K562 (cell line): Measurements from ENCODE around the gene TALDO1. TPM values are rescaled to one million over a fixed set of nuclear protein-coding genes. Genes with fewer than 3 reads are reported as not detected.

Source experiments
- ARID1B ChIP-seq: fragments of 450-650 bp; IDR thresholded peaks from 2 replicates; pipeline ENCODE4 v1.6.1; 2016; ENCODE audit warnings: antibody characterized with exemption, mild to moderate bottlenecking, inconsistent platforms
- ASH1L ChIP-seq: fragments of 450-650 bp; IDR thresholded peaks from 2 replicates; pipeline ENCODE4 v1.6.1; 2018; ENCODE audit warnings: borderline replicate concordance, mild to moderate bottlenecking, low read depth; ENCODE audit not compliant: partially characterized antibody
- ATF3 ChIP-seq, 2 experiments: fragments of 450-650 bp in 1 of 2; sonication (generic) in 1 of 2; formaldehyde crosslinking in 1 of 2; IDR thresholded peaks in 1 of 2; conservative IDR thresholded peaks in 1 of 2; 2 replicates each; pipeline versions ENCODE4 v1.6.1 to v1.8.1; 2016 to 2023; ENCODE audit warnings: mild to moderate bottlenecking in 2 of 2, moderate library complexity in 2 of 2, inconsistent platforms in 1 of 2, missing genetic modification reagents in 1 of 2
- DACH1 ChIP-seq: fragments of 450-650 bp; IDR thresholded peaks from 2 replicates; pipeline ENCODE4 v1.6.1; 2018; ENCODE audit not compliant: partially characterized antibody
- ESRRA ChIP-seq: fragments of 450-650 bp; IDR thresholded peaks from 2 replicates; pipeline ENCODE4 v1.6.1; 2014; ENCODE audit warnings: low read depth, mild to moderate bottlenecking, moderate library complexity, borderline replicate concordance
- ETS2 ChIP-seq: IDR thresholded peaks from 2 replicates; pipeline ENCODE4 v1.6.1; 2016; ENCODE audit warnings: borderline replicate concordance, missing genetic modification characterization, mild to moderate bottlenecking, moderate library complexity, missing compliant biosample characterization; ENCODE audit not compliant: poor library complexity, severe bottlenecking
- FOXO4 ChIP-seq: fragments of 450-650 bp; formaldehyde crosslinking; IDR thresholded peaks from 2 replicates; pipeline ENCODE4 v1.4.0; 2020; ENCODE audit warnings: mild to moderate bottlenecking, moderate library complexity
- NCOA1 ChIP-seq: fragments of 450-650 bp; IDR thresholded peaks from 2 replicates; pipeline ENCODE4 v1.6.1; 2016; ENCODE audit warnings: low read depth
- SAFB2 ChIP-seq: fragments of 200-400 bp; formaldehyde crosslinking; IDR thresholded peaks from 2 replicates; pipeline ENCODE4 v1.6.1; 2018; ENCODE audit warnings: borderline replicate concordance, low read length, low read depth, moderate library complexity; ENCODE audit not compliant: severe bottlenecking
- SIRT6 ChIP-seq: IDR thresholded peaks from one replicate; pipeline ENCODE4 v1.6.1; 2012; ENCODE audit warnings: low read depth, mild to moderate bottlenecking, control low read depth, inconsistent platforms, low read length, moderate library complexity
- TEAD1 ChIP-seq, 2 experiments: fragments of 450-650 bp in 1 of 2; sonication (generic) in 1 of 2; formaldehyde crosslinking; IDR thresholded peaks; 2 replicates each; pipeline versions ENCODE4 v1.4.0 to v1.8.0; 2020 to 2022; ENCODE audit warnings: mild to moderate bottlenecking in 2 of 2, missing genetic modification reagents in 1 of 2
- ZC3H11A ChIP-seq: IDR thresholded peaks from 2 replicates; pipeline ENCODE4 v1.6.1; 2012; ENCODE audit warnings: low read depth, low read length, improper control_type of control experiment
- ZNF174 ChIP-seq: fragments of 250-450 bp; sonication (Bioruptor Pico); IDR thresholded peaks from 2 replicates; pipeline ENCODE4 v1.4.0; 2020; ENCODE audit warnings: mild to moderate bottlenecking
- ZNF444 ChIP-seq: fragments of 250-450 bp; sonication (Bioruptor Pico); IDR thresholded peaks from 2 replicates; pipeline ENCODE4 v1.4.0; 2020; ENCODE audit warnings: mild to moderate bottlenecking, moderate library complexity
- ZNF551 ChIP-seq: fragments of 250-450 bp; sonication (Bioruptor Pico); IDR thresholded peaks from 2 replicates; pipeline ENCODE4 v1.5.0; 2021; ENCODE audit warnings: mild to moderate bottlenecking, moderate library complexity
- ZNF696 ChIP-seq: fragments of 250-450 bp; sonication (Bioruptor Pico); conservative IDR thresholded peaks from 2 replicates; pipeline ENCODE4 v1.4.0; 2020; ENCODE audit warnings: mild to moderate bottlenecking, moderate library complexity
- ZNF717 ChIP-seq: fragments of 250-450 bp; sonication (Bioruptor Pico); IDR thresholded peaks from 2 replicates; pipeline ENCODE4 v1.5.0; 2021
- polyA plus RNA-seq, 8 experiments: library from polyadenylated mRNA; depleted of rRNA in 4 of 8; stranded (reverse) in 5 of 8; unstranded in 3 of 8; fragments of >200 nt; fragmentation: Nextera tagmentation in 2 of 8; fragmentation: Illumina TruSeq in 1 of 8; extraction: Ambion mirVana in 2 of 8; extraction: Trizol in 1 of 8; gene quantifications; 2 replicates each; pipeline versions ENCODE4 v1.2.1 to v1.2.3, GENCODE V29; 2011 to 2014; ENCODE audit warnings: inconsistent platforms in 1 of 8, missing spikeins in 1 of 8
- total RNA-seq, 7 experiments: library from RNA; depleted of rRNA in 6 of 7; stranded (reverse); fragments of >200 nt in 6 of 7; fragmentation: Illumina TruSeq in 2 of 7; extraction: Trizol in 2 of 7; gene quantifications; 2 replicates each; pipeline versions ENCODE4 v1.2.1 to v1.2.3, GENCODE V29; 2011 to 2021; ENCODE audit warnings: low replicate concordance in 1 of 7
- TF ChIP-seq, protein P1 (sequence below), 3 experiments: fragments of 200-800 bp in 1 of 3; fragments of 250-450 bp in 1 of 3; fragments of 450-650 bp in 1 of 3; sonication (Bioruptor Pico) in 1 of 3; sonication (Bioruptor generic) in 1 of 3; formaldehyde crosslinking in 1 of 3; IDR thresholded peaks; 2 replicates each; pipeline versions ENCODE4 v1.6.1 to v1.8.0; 2016 to 2022; ENCODE audit warnings: mild to moderate bottlenecking in 2 of 3, missing genetic modification characterization in 2 of 3, missing compliant biosample characterization in 1 of 3, moderate library complexity in 1 of 3
- TF ChIP-seq, protein P2 (sequence below): fragments of 250-450 bp; sonication (Bioruptor Pico); IDR thresholded peaks from 2 replicates; pipeline ENCODE4 v1.8.0; 2021; ENCODE audit warnings: moderate library complexity, mild to moderate bottlenecking, inconsistent platforms
- TF ChIP-seq, protein P3 (sequence below): fragments of 450-650 bp; formaldehyde crosslinking; IDR thresholded peaks from 2 replicates; pipeline ENCODE4 v1.4.0; 2020; ENCODE audit warnings: mild to moderate bottlenecking, moderate library complexity

TALDO1 gene
- total and polyA plus RNA-seq, 9 of the 15 experiments (the other 6 are each of a cell fraction or from before 2014, with no cell fraction given), result 260 to 541 (median 441) TPM

DNA sequence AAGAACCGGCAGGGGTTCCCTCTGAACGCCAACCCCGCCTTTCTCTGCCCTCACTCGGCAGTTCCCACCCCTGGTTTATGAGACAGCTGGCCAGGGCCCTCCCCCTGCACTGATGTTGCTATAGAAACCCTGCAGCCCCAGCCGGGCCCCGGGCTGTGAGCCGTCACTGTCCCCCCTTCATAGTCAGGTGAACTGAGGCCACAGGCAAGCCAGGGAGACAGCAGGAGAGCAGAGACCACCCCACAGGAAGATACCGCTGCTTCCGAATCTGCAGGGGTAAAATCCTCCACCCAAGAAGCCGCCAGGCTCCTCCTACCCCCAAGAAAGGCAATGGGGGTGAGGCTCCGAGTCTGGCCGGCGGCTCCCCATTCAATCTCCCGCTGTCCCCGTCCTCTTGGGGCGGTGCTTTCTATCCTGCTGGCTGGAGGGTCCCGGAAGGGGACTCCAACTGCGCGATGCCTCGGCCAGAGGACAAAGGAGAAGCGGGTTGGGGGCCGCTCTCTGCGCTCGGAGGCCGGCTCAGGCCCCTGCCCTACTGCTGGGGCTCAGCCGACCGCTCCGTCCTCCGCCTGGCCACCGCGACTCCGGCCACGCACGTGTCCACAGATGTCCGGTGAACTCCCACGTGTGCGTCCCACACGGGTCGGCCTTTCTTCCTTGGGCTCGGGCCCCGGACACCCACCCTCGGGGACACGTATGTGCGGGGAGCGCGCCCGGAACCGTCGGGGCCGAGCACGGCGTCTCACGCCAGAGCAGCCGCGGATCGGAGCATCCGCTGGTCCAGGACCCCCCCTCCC, 50.2 kb downstream of the TALDO1 start (continued):
- TF ChIP-seq SAFB2, result no peak
- TF ChIP-seq ETS2 (tag), result no peak
- TF ChIP-seq FOXO4 (CRISPR knock-in tag), result no peak
- no peak for TF ChIP-seq SIRT6
- TF ChIP-seq ZNF551, result no peak
- no peak for TF ChIP-seq NCOA1
- TF ChIP-seq ZNF696, result no peak
- no peak for TF ChIP-seq ZNF444 (CRISPR knock-in tag)
- TF ChIP-seq, protein P1, sequence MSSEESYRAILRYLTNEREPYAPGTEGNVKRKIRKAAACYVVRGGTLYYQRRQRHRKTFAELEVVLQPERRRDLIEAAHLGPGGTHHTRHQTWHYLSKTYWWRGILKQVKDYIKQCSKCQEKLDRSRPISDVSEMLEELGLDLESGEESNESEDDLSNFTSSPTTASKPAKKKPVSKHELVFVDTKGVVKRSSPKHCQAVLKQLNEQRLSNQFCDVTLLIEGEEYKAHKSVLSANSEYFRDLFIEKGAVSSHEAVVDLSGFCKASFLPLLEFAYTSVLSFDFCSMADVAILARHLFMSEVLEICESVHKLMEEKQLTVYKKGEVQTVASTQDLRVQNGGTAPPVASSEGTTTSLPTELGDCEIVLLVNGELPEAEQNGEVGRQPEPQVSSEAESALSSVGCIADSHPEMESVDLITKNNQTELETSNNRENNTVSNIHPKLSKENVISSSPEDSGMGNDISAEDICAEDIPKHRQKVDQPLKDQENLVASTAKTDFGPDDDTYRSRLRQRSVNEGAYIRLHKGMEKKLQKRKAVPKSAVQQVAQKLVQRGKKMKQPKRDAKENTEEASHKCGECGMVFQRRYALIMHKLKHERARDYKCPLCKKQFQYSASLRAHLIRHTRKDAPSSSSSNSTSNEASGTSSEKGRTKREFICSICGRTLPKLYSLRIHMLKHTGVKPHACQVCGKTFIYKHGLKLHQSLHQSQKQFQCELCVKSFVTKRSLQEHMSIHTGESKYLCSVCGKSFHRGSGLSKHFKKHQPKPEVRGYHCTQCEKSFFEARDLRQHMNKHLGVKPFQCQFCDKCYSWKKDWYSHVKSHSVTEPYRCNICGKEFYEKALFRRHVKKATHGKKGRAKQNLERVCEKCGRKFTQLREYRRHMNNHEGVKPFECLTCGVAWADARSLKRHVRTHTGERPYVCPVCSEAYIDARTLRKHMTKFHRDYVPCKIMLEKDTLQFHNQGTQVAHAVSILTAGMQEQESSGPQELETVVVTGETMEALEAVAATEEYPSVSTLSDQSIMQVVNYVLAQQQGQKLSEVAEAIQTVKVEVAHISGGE (CRISPR knock-in tag; IDR thresholded peaks at IDR 0.05), result no peak
- no peak for TF ChIP-seq ESRRA
- TF ChIP-seq ASH1L, result no peak
- TF ChIP-seq, protein P2, sequence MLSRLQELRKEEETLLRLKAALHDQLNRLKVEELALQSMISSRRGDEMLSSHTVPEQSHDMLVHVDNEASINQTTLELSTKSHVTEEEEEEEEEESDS, result no peak
- TF ChIP-seq TEAD1 (CRISPR knock-in tag; IDR thresholded peaks at IDR 0.05), result no peak; a peak in 1 of 4 replicates
- TF ChIP-seq, protein P3, sequence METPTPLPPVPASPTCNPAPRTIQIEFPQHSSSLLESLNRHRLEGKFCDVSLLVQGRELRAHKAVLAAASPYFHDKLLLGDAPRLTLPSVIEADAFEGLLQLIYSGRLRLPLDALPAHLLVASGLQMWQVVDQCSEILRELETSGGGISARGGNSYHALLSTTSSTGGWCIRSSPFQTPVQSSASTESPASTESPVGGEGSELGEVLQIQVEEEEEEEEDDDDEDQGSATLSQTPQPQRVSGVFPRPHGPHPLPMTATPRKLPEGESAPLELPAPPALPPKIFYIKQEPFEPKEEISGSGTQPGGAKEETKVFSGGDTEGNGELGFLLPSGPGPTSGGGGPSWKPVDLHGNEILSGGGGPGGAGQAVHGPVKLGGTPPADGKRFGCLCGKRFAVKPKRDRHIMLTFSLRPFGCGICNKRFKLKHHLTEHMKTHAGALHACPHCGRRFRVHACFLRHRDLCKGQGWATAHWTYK, result peak; percentile 68; the same call in 1 of the 2 replicates
- TF ChIP-seq ARID1B, result no peak
- TF ChIP-seq ZNF174 (CRISPR knock-in tag), result no peak
- TF ChIP-seq ATF3 (IDR thresholded peaks at IDR 0.05), result no peak
- TF ChIP-seq ATF3 (CRISPR knock-in tag; conservative IDR thresholded peaks at IDR 0.05), result no peak
- peak; percentile 65 for TF ChIP-seq DACH1
- no peak for TF ChIP-seq ZNF717 (CRISPR knock-in tag)
- TF ChIP-seq ZC3H11A, result no peak
